Panc1 (cell line): Measurements from ENCODE around the gene SPACA6.

Experiments
- CTCF ChIP-seq: fragments of 450-650 bp; IDR thresholded peaks from 2 replicates; pipeline ENCODE4 v1.5.1; 2017; ENCODE audit warnings: mild to moderate bottlenecking
- POLR2AphosphoS5 ChIP-seq: IDR thresholded peaks from 2 replicates; pipeline ENCODE4 v1.6.1; 2012; ENCODE audit warnings: mild to moderate bottlenecking, low read depth, low read length, moderate library complexity
- REST ChIP-seq, 2 experiments: IDR thresholded peaks; 2 replicates each; pipeline ENCODE4 v1.6.1; 2011 to 2012; ENCODE audit warnings: low read depth in 2 of 2, control low read depth in 1 of 2, low read length in 1 of 2, mild to moderate bottlenecking in 1 of 2, moderate library complexity in 1 of 2; ENCODE audit not compliant: insufficient read depth in 1 of 2
- SIN3A ChIP-seq: IDR thresholded peaks from 2 replicates; pipeline ENCODE4 v1.6.1; 2012; ENCODE audit warnings: low read depth, mild to moderate bottlenecking, low read length, moderate library complexity, borderline replicate concordance; ENCODE audit not compliant: insufficient read depth
- TCF7L2 ChIP-seq: IDR thresholded peaks from 2 replicates; pipeline ENCODE4 v1.6.1; 2011; ENCODE audit warnings: mild to moderate bottlenecking, low read depth, low read length, inconsistent platforms

GRCh38 chr19:51746731-51747130 lies 53.6 kb downstream of the SPACA6 start:
- TF ChIP-seq CTCF, result no peak
- TF ChIP-seq POLR2AphosphoS5, result no peak
- no peak for TF ChIP-seq SIN3A
- no peak for TF ChIP-seq TCF7L2
- no peak for TF ChIP-seq REST (IDR thresholded peaks at IDR 0.05; ENCODE audit: insufficient read depth in 1 of 2, low read depth in 2 of 2, low read length in 1 of 2)
